Rectal smooth muscle tissue (tissue), 1 donor: ENCODE results near the gene KCNQ1OT1.

Experiments
- H3K27ac ChIP-seq: one replicate; pipeline ENCODE4 v1.7.0; 2013; ENCODE audit warnings: low read depth, low read length, inconsistent platforms
- H3K27me3 ChIP-seq: one replicate; pipeline ENCODE4 v1.7.0; 2013; ENCODE audit warnings: low read length; ENCODE audit not compliant: control insufficient read depth, insufficient read depth
- H3K36me3 ChIP-seq: one replicate; pipeline ENCODE4 v1.7.0; 2013; ENCODE audit warnings: low read length; ENCODE audit not compliant: control insufficient read depth, insufficient read depth
- H3K4me1 ChIP-seq: one replicate; pipeline ENCODE4 v1.7.0; 2013; ENCODE audit warnings: low read length; ENCODE audit not compliant: control insufficient read depth, insufficient read depth
- H3K4me3 ChIP-seq: one replicate; pipeline ENCODE4 v1.7.0; 2013; ENCODE audit warnings: low read length
- H3K9ac ChIP-seq: one replicate; pipeline ENCODE4 v1.7.0; 2013; ENCODE audit warnings: low read length

Gene KCNQ1OT1

DNA sequence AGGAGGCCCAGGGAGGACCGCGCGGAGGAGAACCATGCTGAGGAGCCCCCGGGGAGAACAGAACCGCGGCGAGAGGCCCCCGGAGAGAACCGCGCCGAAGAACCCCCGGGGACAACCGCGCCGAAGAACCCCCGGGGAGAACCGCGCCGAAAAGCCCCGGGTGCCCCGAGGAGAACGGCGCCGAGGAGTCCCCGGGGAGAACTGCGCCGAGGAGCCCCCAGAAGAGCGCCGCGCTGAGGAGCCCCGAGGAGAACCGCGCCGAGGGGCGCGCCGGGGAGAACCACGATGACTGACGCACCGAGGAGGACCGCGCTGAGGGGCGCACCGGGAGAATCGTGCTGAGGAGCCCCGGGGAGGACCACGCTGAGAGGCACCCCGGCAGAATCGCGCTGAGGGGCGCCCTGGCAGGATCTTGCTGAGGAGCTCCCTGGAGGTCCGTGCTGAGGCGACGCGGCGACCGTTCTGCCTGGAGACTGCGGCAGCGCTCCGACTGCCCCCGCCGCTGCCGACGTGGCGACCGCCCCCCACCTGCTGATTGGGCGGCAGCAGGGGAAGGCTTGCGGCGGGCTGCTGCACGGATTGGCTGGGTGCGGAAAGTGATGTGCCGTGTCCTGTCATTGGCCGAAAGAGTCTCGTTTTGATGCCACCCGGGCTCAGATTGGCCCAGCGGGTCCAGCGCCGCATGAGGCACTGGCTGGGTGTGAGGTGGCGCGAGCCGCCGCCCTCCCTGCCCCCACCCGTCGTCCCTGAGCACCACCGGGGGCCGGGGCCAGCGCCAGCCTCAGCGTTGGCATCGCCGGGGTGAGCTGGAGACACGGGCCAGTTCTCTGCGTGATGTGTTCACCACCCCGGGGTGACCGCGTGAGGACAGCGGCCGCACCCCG lies at the start of gene KCNQ1OT1:
Gene KCNQ1OT1 (minus strand): TSS at position 464 of the 884 bp plus-strand sequence.
- Histone ChIP-seq H3K27ac (peak within 1 kb of the TSS; percentile 89), H3K36me3 (no peaks in the 10 kb centered on the region), H3K4me1 (peaks cover 5% of the 10 kb centered on the region), H3K27me3 (no peaks in the 10 kb centered on the region), H3K9ac (peak within 1 kb of the TSS; percentile 75), H3K4me3 (peak within 1 kb of the TSS; percentile 81)

- no peaks in the 10 kb centered on the region for H3K27me3 ChIP-seq
- H3K4me1 ChIP-seq, result no peaks in the 10 kb centered on the region
- H3K27ac ChIP-seq, result no peak overlapping the region
- no peaks in the 10 kb centered on the region for H3K36me3 ChIP-seq
- no peak overlapping the region for H3K9ac ChIP-seq
- no peak overlapping the region for H3K4me3 ChIP-seq
These were observed 49.2 kb upstream of the KCNQ1OT1 start for GRCh38 chr11:2748814-2749554.

DNA sequence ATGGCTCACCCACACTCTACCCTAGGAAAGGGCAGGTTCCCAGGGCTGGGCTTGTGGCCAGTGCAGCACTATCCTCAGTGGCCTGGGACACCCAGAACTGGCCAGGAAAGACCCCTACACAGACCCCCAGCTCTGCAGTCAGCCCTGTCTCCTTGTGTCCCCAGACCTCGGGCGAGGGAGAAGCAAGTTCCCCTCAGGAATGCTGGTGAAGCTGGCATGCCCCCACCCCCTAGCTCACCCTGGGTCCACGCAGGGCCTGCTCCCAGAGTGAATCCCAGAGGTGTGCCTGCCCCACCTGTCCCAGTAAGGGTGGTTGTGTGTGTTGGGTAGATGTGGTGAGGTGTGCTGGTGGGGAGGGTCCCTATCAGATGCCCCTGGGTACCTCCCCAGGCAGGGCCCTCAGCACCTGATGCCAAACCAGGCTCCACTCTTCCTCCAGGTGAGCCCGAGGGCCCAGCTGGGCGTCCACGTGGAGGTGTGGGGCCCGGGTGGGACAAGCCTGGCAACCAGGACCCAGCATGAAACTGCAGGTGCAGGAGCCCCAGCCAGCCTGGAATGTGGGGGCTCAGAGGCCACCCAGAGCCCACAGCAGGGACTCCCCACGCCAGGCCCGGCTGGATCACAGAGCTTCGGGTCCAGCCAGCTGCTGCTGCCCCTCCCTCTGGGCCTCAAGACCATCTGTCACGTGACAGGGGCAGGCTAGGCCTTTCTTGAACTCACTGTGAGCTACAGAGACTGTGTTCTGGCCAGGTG lies 48.4 kb upstream of the KCNQ1OT1 start:
- H3K27me3 ChIP-seq, result no peaks in the 10 kb centered on the region
- H3K36me3 ChIP-seq, result no peaks in the 10 kb centered on the region
- H3K4me1 ChIP-seq, result no peaks in the 10 kb centered on the region
- no peak overlapping the region for H3K4me3 ChIP-seq
- no peak overlapping the region for H3K27ac ChIP-seq
- H3K9ac ChIP-seq, result no peak overlapping the region

GRCh38 chr11:2747248-2748027 lies 47.6 kb upstream of the KCNQ1OT1 start:
- H3K4me3 ChIP-seq, result no peak overlapping the region
- H3K27ac ChIP-seq, result no peak overlapping the region
- H3K4me1 ChIP-seq, result no peaks in the 10 kb centered on the region
- H3K36me3 ChIP-seq, result no peaks in the 10 kb centered on the region
- H3K27me3 ChIP-seq, result no peaks in the 10 kb centered on the region
- H3K9ac ChIP-seq, result no peak overlapping the region

DNA sequence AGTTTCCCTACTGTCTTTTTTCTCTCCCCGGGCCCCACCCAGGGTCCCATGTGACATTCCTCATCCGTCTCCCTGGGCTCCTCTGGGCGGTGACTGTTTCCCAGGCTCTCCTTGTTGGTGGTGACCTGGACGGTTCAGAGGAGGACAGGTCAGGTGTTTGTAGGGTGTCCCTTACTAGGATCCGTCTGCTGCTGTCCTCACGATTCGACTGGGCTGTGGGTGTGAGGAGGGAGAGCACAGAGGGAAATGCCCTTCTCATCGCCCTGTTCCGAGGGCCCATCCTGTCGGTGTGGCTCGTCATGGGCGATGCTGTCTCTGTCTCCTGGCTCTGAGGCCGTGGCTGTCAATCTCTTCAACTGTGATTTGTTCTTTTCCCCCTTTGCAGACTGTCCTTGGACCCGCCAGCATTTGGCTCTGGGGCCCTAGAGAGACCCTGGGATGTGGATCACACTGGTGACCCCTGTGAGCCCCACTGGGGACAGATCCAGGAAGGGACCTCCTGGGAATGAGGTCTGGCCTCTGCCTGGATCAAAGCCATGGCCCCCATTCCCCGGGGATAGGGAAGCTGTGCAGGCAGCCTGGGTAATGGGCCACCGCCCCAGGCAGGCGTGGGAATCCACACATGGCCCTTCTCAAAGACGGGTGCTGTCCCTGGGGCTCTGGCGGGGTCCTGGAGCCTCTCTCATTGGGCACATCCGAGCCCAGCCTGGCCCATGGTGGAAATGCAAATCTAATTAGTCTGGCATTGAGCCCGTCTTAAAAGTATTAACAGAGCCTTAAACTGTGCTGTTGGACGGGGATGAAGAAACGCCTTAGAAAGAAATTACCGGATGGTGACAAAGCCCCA lies 46.8 kb upstream of the KCNQ1OT1 start:
- H3K4me1 ChIP-seq, result no peaks in the 10 kb centered on the region

GRCh38 chr11:2745511-2745910 lies 45.7 kb upstream of the KCNQ1OT1 start:
- Histone ChIP-seq H3K36me3 (no peaks in the 10 kb centered on the region), H3K27ac (no peak overlapping the region), H3K9ac (no peak overlapping the region), H3K4me1 (no peaks in the 10 kb centered on the region), H3K27me3 (no peaks in the 10 kb centered on the region), H3K4me3 (no peak overlapping the region)

More for the DNA sequence above, 46.8 kb upstream of the KCNQ1OT1 start:
- no peaks in the 10 kb centered on the region for H3K27me3 ChIP-seq
- no peak overlapping the region for H3K4me3 ChIP-seq
- H3K36me3 ChIP-seq, result no peaks in the 10 kb centered on the region
- H3K27ac ChIP-seq, result no peak overlapping the region
- H3K9ac ChIP-seq, result no peak overlapping the region

- Histone ChIP-seq H3K9ac (no peak overlapping the region), H3K4me1 (no peaks in the 10 kb centered on the region), H3K4me3 (no peak overlapping the region), H3K36me3 (no peaks in the 10 kb centered on the region), H3K27me3 (no peaks in the 10 kb centered on the region), H3K27ac (no peak overlapping the region)
These were observed 44.4 kb upstream of the KCNQ1OT1 start for GRCh38 chr11:2744166-2744565.

GRCh38 chr11:2743427-2744110 lies 43.8 kb upstream of the KCNQ1OT1 start:
- Histone ChIP-seq H3K9ac (no peak overlapping the region), H3K27me3 (no peaks in the 10 kb centered on the region), H3K4me3 (no peak overlapping the region)

GRCh38 chr11:2742611-2743426 lies 43.0 kb upstream of the KCNQ1OT1 start:
- no peak overlapping the region for H3K4me3 ChIP-seq
- H3K9ac ChIP-seq, result no peak overlapping the region
- no peaks in the 10 kb centered on the region for H3K4me1 ChIP-seq
- no peaks in the 10 kb centered on the region for H3K36me3 ChIP-seq
- no peaks in the 10 kb centered on the region for H3K27me3 ChIP-seq
- no peak overlapping the region for H3K27ac ChIP-seq

More at GRCh38 chr11:2743427-2744110, 43.8 kb upstream of the KCNQ1OT1 start:
- H3K36me3 ChIP-seq, result no peaks in the 10 kb centered on the region
- H3K4me1 ChIP-seq, result no peaks in the 10 kb centered on the region
- H3K27ac ChIP-seq, result no peak overlapping the region

- no peaks in the 10 kb centered on the region for H3K4me1 ChIP-seq
These were observed 42.4 kb upstream of the KCNQ1OT1 start for GRCh38 chr11:2742201-2742600.

More at GRCh38 chr11:2742201-2742600, 42.4 kb upstream of the KCNQ1OT1 start:
- H3K4me3 ChIP-seq, result no peak overlapping the region
- H3K9ac ChIP-seq, result no peak overlapping the region
- H3K27ac ChIP-seq, result no peak overlapping the region
- H3K36me3 ChIP-seq, result no peaks in the 10 kb centered on the region
- H3K27me3 ChIP-seq, result no peaks in the 10 kb centered on the region
